A673 (cell line): Measurements from ENCODE around the gene PEDS1. TPM values are rescaled to one million over a fixed set of nuclear protein-coding genes. Genes with fewer than 3 reads are reported as not detected.
A peak's percentile ranks its signal among the peaks of the same experiment; 100 is the strongest.

Experiments used
- BruUV-seq: library from RNA; stranded (reverse); fragments of 400-500 nt; replicated peaks from 2 replicates; lab custom pipeline; 2021; lab: Mats Ljungman, UMichigan
- CTCF ChIA-PET: fragments of 300-600 bp; sonication (Branson Sonifier 250); formaldehyde crosslinking; loops from one replicate; lab custom pipeline; 2022; ENCODE audit warnings: antibody characterized with exemption; lab: Charles Lee
- POLR2A ChIA-PET: fragments of 300-600 bp; sonication (Branson Sonifier 250); formaldehyde crosslinking; loops from one replicate; lab custom pipeline; 2022; ENCODE audit warnings: antibody characterized with exemption; ENCODE audit not compliant: low non-redundant PET; lab: Charles Lee
- DNase-seq: peaks from one replicate; pipeline ENCODE4 v3.0.0-alpha.2; 2015; ENCODE audit warnings: low spot score
- H3K27ac ChIP-seq: fragments of 200-600 bp; sonication (generic); 2 replicates; pipeline ENCODE4 v1.5.1; 2016; ENCODE audit warnings: mixed run types, low read depth, mild to moderate bottlenecking, mixed read lengths, antibody characterized with exemption, low read length; ENCODE audit not compliant: poor library complexity, severe bottlenecking
- H3K27me3 ChIP-seq: fragments of 200-600 bp; sonication (generic); replicated peaks from 2 replicates; pipeline ENCODE4 v1.6.1; 2017; ENCODE audit warnings: mixed run types, low read depth, mild to moderate bottlenecking, mixed read lengths, antibody characterized with exemption, low read length; ENCODE audit not compliant: insufficient read depth, poor library complexity
- H3K36me3 ChIP-seq: fragments of 200-600 bp; sonication (generic); 2 replicates; pipeline ENCODE4 v1.6.1; 2016; ENCODE audit warnings: mixed run types, mild to moderate bottlenecking, mixed read lengths, antibody characterized with exemption, low read length; ENCODE audit not compliant: insufficient read depth, poor library complexity, severe bottlenecking
- H3K4me1 ChIP-seq: fragments of 200-600 bp; sonication (generic); 2 replicates; pipeline ENCODE4 v1.6.1; 2017; ENCODE audit warnings: mixed run types, mild to moderate bottlenecking, mixed read lengths, antibody characterized with exemption, low read length; ENCODE audit not compliant: insufficient read depth, poor library complexity, severe bottlenecking
- H3K4me3 ChIP-seq: fragments of 200-600 bp; sonication (generic); 2 replicates; pipeline ENCODE4 v1.5.1; 2016; ENCODE audit warnings: low read depth, mixed run types, mild to moderate bottlenecking, mixed read lengths, low read length; ENCODE audit not compliant: poor library complexity, severe bottlenecking
- H3K9me3 ChIP-seq: fragments of 200-600 bp; sonication (generic); 2 replicates; pipeline ENCODE4 v1.6.1; 2016; ENCODE audit warnings: mixed run types, low read depth, mild to moderate bottlenecking, mixed read lengths, antibody characterized with exemption, low read length; ENCODE audit not compliant: poor library complexity, severe bottlenecking
- EZH2 ChIP-seq: fragments of 200-600 bp; sonication (generic); IDR thresholded peaks from 2 replicates; pipeline ENCODE4 v1.6.1; 2017; ENCODE audit warnings: borderline replicate concordance, low read depth, mild to moderate bottlenecking, mixed read lengths, antibody characterized with exemption, low read length; ENCODE audit not compliant: poor library complexity, severe bottlenecking
- intact Hi-C: fragments of 100-400 bp; cut with micrococcal nuclease; formaldehyde crosslinking; loops from one replicate; pipeline ENCODE4 v1.10.0; 2022; ENCODE audit not compliant: unreplicated experiment
- total RNA-seq: library from RNA; stranded (reverse); gene quantifications from 2 replicates; pipeline ENCODE4 v1.2.3, GENCODE V29; 2021
- TF ChIP-seq, protein P1 (sequence below): fragments of 300-800, 200-600 bp; sonication (generic); conservative IDR thresholded peaks from 2 replicates; pipeline ENCODE4 v1.5.1; 2017; ENCODE audit warnings: low read depth, mild to moderate bottlenecking, antibody characterized with exemption, low read length, moderate library complexity, mixed read lengths

The PEDS1 gene
- total RNA-seq, 1 experiment from 2014 or later, result 25.9 TPM

DNA sequence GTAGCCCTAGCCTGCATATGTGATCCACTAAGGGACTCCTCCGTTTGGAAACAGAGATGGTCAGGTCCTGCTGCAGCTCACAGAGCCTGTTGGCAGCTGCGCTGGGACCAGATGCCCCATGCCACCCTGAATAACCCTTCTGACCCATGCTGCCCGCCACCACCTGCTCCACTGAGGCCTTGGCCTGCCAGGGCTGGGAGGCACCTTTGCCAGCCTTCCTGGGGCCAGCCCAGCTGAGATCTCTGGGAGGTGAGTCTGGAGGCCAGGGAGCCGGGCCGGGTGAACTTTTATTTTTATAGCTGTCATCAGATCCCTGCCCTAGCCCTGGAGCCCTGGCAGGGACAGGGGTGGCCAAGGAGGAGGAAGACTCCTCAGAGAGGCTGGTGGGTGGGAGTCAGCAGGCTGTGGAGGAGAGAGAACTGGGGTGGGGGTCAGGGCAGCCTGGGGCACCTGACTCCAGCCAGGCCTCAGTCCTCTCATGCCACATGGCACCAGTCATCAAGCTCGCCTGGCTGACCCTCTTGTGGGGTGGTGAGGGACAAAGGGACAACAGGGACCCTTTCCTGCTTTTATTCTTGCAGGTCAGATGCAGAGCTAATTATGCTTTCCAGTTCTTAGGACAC is 47.1 kb upstream of the PEDS1 start:
- no TSS peak for BruUV-seq
- Histone ChIP-seq H3K4me1 (peaks cover 5% of the 10 kb centered on the region), H3K27me3 (no peaks in the 10 kb centered on the region), H3K36me3 (no peaks in the 10 kb centered on the region), H3K9me3 (peaks cover 15% of the 10 kb centered on the region), H3K27ac (peak overlapping the region; percentile 43), H3K4me3 (no peak overlapping the region)
- intact Hi-C loops, result no loop called here
- CTCF ChIA-PET, result interaction anchor here (0.6 kb wide), 1 partner anchor 45 kb away, joined by 4 read pairs; no protein-coding TSS in a partner anchor
- DNase-seq, result no peak
- POLR2A ChIA-PET, result no interaction called here
- TF ChIP-seq, protein P1, sequence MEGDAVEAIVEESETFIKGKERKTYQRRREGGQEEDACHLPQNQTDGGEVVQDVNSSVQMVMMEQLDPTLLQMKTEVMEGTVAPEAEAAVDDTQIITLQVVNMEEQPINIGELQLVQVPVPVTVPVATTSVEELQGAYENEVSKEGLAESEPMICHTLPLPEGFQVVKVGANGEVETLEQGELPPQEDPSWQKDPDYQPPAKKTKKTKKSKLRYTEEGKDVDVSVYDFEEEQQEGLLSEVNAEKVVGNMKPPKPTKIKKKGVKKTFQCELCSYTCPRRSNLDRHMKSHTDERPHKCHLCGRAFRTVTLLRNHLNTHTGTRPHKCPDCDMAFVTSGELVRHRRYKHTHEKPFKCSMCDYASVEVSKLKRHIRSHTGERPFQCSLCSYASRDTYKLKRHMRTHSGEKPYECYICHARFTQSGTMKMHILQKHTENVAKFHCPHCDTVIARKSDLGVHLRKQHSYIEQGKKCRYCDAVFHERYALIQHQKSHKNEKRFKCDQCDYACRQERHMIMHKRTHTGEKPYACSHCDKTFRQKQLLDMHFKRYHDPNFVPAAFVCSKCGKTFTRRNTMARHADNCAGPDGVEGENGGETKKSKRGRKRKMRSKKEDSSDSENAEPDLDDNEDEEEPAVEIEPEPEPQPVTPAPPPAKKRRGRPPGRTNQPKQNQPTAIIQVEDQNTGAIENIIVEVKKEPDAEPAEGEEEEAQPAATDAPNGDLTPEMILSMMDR, result no peak
- TF ChIP-seq EZH2, result no peak

DNA sequence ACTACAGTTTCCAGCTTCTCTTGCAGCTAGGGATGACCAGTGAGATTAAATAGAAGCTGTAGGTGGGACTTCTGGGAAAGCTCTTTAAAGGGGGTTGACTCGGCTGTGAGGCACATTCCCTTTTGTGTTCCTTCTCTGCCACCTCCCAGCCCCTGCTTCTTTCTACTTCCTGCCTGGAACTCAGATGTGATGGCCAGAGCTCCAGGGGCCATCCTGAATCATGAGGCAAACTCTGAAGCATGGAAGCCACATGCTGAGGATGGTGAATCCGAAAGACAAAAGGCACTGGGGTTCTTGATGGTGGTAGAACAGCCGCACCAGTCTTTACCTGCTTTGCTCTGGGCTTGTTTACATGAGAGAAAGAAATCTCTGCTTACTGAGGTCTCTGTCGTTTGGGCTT is 46.2 kb upstream of the PEDS1 start:
- ChIA-PET CTCF (interaction anchor here (1.1 kb wide), 1 partner anchor 33 kb away, joined by 3 read pairs; no protein-coding TSS in a partner anchor), POLR2A (no interaction called here)
- BruUV-seq, result no TSS peak
- Histone ChIP-seq H3K9me3 (peaks cover 15% of the 10 kb centered on the region), H3K36me3 (peaks cover 2% of the 10 kb centered on the region), H3K27me3 (no peaks in the 10 kb centered on the region), H3K27ac (no peak overlapping the region), H3K4me3 (no peak overlapping the region), H3K4me1 (peaks cover 9% of the 10 kb centered on the region)
- TF ChIP-seq, protein P1, result no peak
- TF ChIP-seq EZH2, result no peak
- intact Hi-C loops, result no loop called here
- DNase-seq, result no peak

DNA sequence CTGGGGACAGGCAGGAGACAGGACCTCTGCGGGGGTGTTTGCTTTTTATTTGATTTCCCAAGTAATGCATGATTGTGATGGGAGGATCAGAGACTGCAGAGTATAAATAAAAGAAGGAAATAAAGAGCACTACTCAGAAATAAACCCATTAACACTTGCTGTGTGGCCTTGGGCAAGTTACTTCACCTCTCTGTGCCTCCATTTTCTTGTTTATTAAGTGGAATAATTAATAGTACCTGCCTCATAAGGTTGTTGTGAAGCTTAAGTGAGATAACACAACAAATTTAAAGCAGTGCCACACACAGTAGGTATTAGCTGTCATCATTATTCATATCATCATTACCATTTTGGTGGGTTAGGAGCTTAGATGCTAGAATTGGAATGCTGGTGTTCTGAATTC is 45.2 kb upstream of the PEDS1 start:
- peaks cover 12% of the 10 kb centered on the region for H3K36me3 ChIP-seq
- peaks cover 12% of the 10 kb centered on the region for H3K9me3 ChIP-seq
- ChIA-PET POLR2A (interaction anchor here (0.6 kb wide), 1 partner anchor 17 kb away, joined by 4 read pairs; no protein-coding TSS in a partner anchor), CTCF (interaction anchor here (0.6 to 1.1 kb wide), 2 partner anchors 34 to 127 kb away, joined by 3 read pairs; no protein-coding TSS in a partner anchor)
- no peaks in the 10 kb centered on the region for H3K27me3 ChIP-seq
- intact Hi-C loops, result no loop called here
- DNase-seq, result no peak
- peaks cover 17% of the 10 kb centered on the region for H3K4me1 ChIP-seq
- H3K4me3 ChIP-seq, result no peak overlapping the region
- no TSS peak for BruUV-seq
- no peak for TF ChIP-seq EZH2
- TF ChIP-seq, protein P1, result no peak
- H3K27ac ChIP-seq, result no peak overlapping the region
